Measurements from ENCODE around the gene KBTBD13. TPM values are rescaled to one million over a fixed set of nuclear protein-coding genes. Genes with fewer than 3 reads are reported as not detected.
A peak's percentile ranks its signal among the peaks of the same experiment; 100 is the strongest.
"Not testable (repeated sequence)": the region's sequence is repeated elsewhere in the genome, so short reads cannot be mapped to it uniquely, and the experiment has no call there.

KBTBD13 gene
- total RNA-seq, 1 experiment from 2014 or later = not detected

- POLR2A ChIA-PET = no interaction called here
- H3K4me3 ChIP-seq (ENCODE audit: low read depth in 2 of 2, low read length in 2 of 2) = no peak overlapping the region
- DNase-seq (ENCODE audit: low read depth, low spot score) (no peak), ATAC-seq (no peak)
- H3K27ac ChIP-seq (ENCODE audit: low read length) = no peak overlapping the region
- no peaks in the 10 kb centered on the region for H3K27me3 ChIP-seq (ENCODE audit: control insufficient read depth, insufficient read depth, low read length)
- no peak for TF ChIP-seq SIN3A (IDR thresholded peaks at IDR 0.05; ENCODE audit: borderline replicate concordance, insufficient read depth, low read depth, low read length)
- no peak for TF ChIP-seq POLR2AphosphoS5 (IDR thresholded peaks at IDR 0.05; ENCODE audit: low read depth, low read length)
- no peak for TF ChIP-seq REST (IDR thresholded peaks at IDR 0.05; ENCODE audit: insufficient read depth in 1 of 2, low read depth in 2 of 2, low read length in 1 of 2)
- no peak for TF ChIP-seq TCF7L2 (IDR thresholded peaks at IDR 0.05; ENCODE audit: low read depth, low read length)
- TF ChIP-seq CTCF (IDR thresholded peaks at IDR 0.05) = no peak
- intact Hi-C loops (cut with micrococcal nuclease; ENCODE audit: unreplicated experiment) (no loop called here), in situ Hi-C loops (cut with HindIII; ENCODE audit: low pct_unique_long_range_greater_than_20kb, low sequenced_read_pairs) (no loop called here)
- H3K36me3 ChIP-seq (ENCODE audit: control insufficient read depth, insufficient read depth, low read length) = no peaks in the 10 kb centered on the region
- CTCF ChIA-PET = no interaction called here
- BruUV-seq (replicated peaks) = TSS peak; percentile 67
- no peaks in the 10 kb centered on the region for H3K4me1 ChIP-seq (ENCODE audit: control insufficient read depth, insufficient read depth, low read length)
- H3K9me3 ChIP-seq (ENCODE audit: control insufficient read depth, insufficient read depth, low read depth, low read length) = no peaks in the 10 kb centered on the region
Observed at GRCh38 chr15:65097651-65098263, 21.2 kb downstream of the KBTBD13 start.

GRCh38 chr15:65099336-65099735, 22.8 kb downstream of the KBTBD13 start:
- Histone ChIP-seq H3K4me3 (ENCODE audit: low read depth in 2 of 2, low read length in 2 of 2) (no peak overlapping the region), H3K36me3 (ENCODE audit: control insufficient read depth, insufficient read depth, low read length) (no peaks in the 10 kb centered on the region), H3K9me3 (ENCODE audit: control insufficient read depth, insufficient read depth, low read depth, low read length) (no peaks in the 10 kb centered on the region), H3K27me3 (ENCODE audit: control insufficient read depth, insufficient read depth, low read length) (no peaks in the 10 kb centered on the region), H3K27ac (ENCODE audit: low read length) (no peak overlapping the region), H3K4me1 (ENCODE audit: control insufficient read depth, insufficient read depth, low read length) (no peaks in the 10 kb centered on the region)
- DNase-seq (ENCODE audit: low read depth, low spot score) (no peak), ATAC-seq (no peak)
- ChIA-PET POLR2A (no interaction called here), CTCF (interaction anchor here (0.5 kb wide), 1 partner anchor 320 kb away, joined by 7 read pairs; no protein-coding TSS in a partner anchor)
- no TSS peak for BruUV-seq (replicated peaks)
- in situ Hi-C loops (cut with HindIII; ENCODE audit: low pct_unique_long_range_greater_than_20kb, low sequenced_read_pairs) = no loop called here
- intact Hi-C loops (cut with micrococcal nuclease; ENCODE audit: unreplicated experiment) = no loop called here
- TF ChIP-seq TCF7L2 (IDR thresholded peaks at IDR 0.05; ENCODE audit: low read depth, low read length) (no peak), POLR2AphosphoS5 (IDR thresholded peaks at IDR 0.05; ENCODE audit: low read depth, low read length) (no peak), REST (IDR thresholded peaks at IDR 0.05; ENCODE audit: insufficient read depth in 1 of 2, low read depth in 2 of 2, low read length in 1 of 2) (no peak), SIN3A (IDR thresholded peaks at IDR 0.05; ENCODE audit: borderline replicate concordance, insufficient read depth, low read depth, low read length) (no peak), CTCF (IDR thresholded peaks at IDR 0.05) (no peak)

GRCh38 chr15:65099801-65100200, 23.3 kb downstream of the KBTBD13 start:
- H3K4me1 ChIP-seq (ENCODE audit: control insufficient read depth, insufficient read depth, low read length); H3K27ac ChIP-seq (ENCODE audit: low read length); intact Hi-C loops (cut with micrococcal nuclease; ENCODE audit: unreplicated experiment); DNase-seq (ENCODE audit: low read depth, low spot score); H3K4me3 ChIP-seq (ENCODE audit: low read depth in 2 of 2, low read length in 2 of 2); H3K9me3 ChIP-seq (ENCODE audit: control insufficient read depth, insufficient read depth, low read depth, low read length); in situ Hi-C loops (cut with HindIII; ENCODE audit: low pct_unique_long_range_greater_than_20kb, low sequenced_read_pairs); ATAC-seq; H3K27me3 ChIP-seq (ENCODE audit: control insufficient read depth, insufficient read depth, low read length); BruUV-seq (replicated peaks); H3K36me3 ChIP-seq (ENCODE audit: control insufficient read depth, insufficient read depth, low read length): not testable (repeated sequence)
- ChIA-PET CTCF (interaction anchor here (0.5 kb wide), 1 partner anchor 319 kb away, joined by 7 read pairs; no protein-coding TSS in a partner anchor), POLR2A (interaction anchor here (0.7 kb wide), 1 partner anchor 38 kb away, joined by 3 read pairs; no protein-coding TSS in a partner anchor)

Measured in Panc1 (cell line).